CD4-positive, alpha-beta memory T cell (primary cell): ENCODE measurements around the gene ZNHIT2. TPM values are rescaled to one million over a fixed set of nuclear protein-coding genes. Genes with fewer than 3 reads are reported as not detected.

ENCODE experiments used
- CTCF ChIA-PET: fragments of 350-600 bp; sonication (Branson Sonifier 250); formaldehyde crosslinking; loops from one replicate; lab custom pipeline; 2021; ENCODE audit warnings: inconsistent platforms; ENCODE audit not compliant: partially characterized antibody; lab: Charles Lee
- POLR2A ChIA-PET: fragments of 350-600 bp; sonication (Branson Sonifier 250); formaldehyde crosslinking; loops from one replicate; lab custom pipeline; 2021; ENCODE audit not compliant: partially characterized antibody; lab: Charles Lee
- DNase-seq, 5 donors: peaks; one replicate each; pipeline versions ENCODE4 v3.0.0 to v3.0.0-alpha.2; 2020 to 2022; ENCODE audit warnings: mixed read lengths in 1 of 5
- H3K27ac ChIP-seq: one replicate; pipeline ENCODE4 v1.7.0; 2013; ENCODE audit warnings: low read depth, low read length
- H3K27me3 ChIP-seq: 2 replicates; pipeline ENCODE4 v1.7.0; 2013; ENCODE audit warnings: mild to moderate bottlenecking, low read length, moderate library complexity; ENCODE audit not compliant: insufficient read depth
- H3K36me3 ChIP-seq: 2 replicates; pipeline ENCODE4 v1.7.0; 2013; ENCODE audit warnings: mild to moderate bottlenecking, low read length, moderate library complexity; ENCODE audit not compliant: insufficient read depth
- H3K4me1 ChIP-seq: 2 replicates; pipeline ENCODE4 v1.7.0; 2013; ENCODE audit warnings: mild to moderate bottlenecking, low read length, moderate library complexity; ENCODE audit not compliant: insufficient read depth
- H3K4me3 ChIP-seq, 2 donors: one replicate each; pipeline ENCODE4 v1.7.0; 2013; ENCODE audit warnings: low read length in 2 of 2, mild to moderate bottlenecking in 1 of 2
- H3K9me3 ChIP-seq, 2 donors: one replicate each; pipeline ENCODE4 v1.7.0; 2013; ENCODE audit warnings: low read length in 2 of 2, control low read depth in 1 of 2; ENCODE audit not compliant: control insufficient read depth in 1 of 2
- H3K27ac Mint-ChIP-seq, 7 donors: one replicate each; pipeline ENCODE4 v1.8.0; 2020 to 2021; ENCODE audit warnings: mixed read lengths in 7 of 7, mild to moderate bottlenecking in 6 of 7, inconsistent platforms in 3 of 7, moderate library complexity in 3 of 7
- H3K27me3 Mint-ChIP-seq, 2 donors: one replicate each; pipeline ENCODE4 v1.8.0; 2020 to 2021; ENCODE audit warnings: mixed read lengths in 2 of 2
- H3K36me3 Mint-ChIP-seq, 2 donors: one replicate each; pipeline ENCODE4 v1.8.0; 2020 to 2021; ENCODE audit warnings: mixed read lengths in 2 of 2, inconsistent platforms in 1 of 2, mild to moderate bottlenecking in 1 of 2
- H3K4me1 Mint-ChIP-seq, 4 donors: one replicate each; pipeline ENCODE4 v1.8.0; 2020 to 2021; ENCODE audit warnings: mixed read lengths in 4 of 4, mild to moderate bottlenecking in 1 of 4
- H3K4me3 Mint-ChIP-seq, 8 donors: one replicate each; pipeline ENCODE4 v1.8.0; 2020 to 2021; ENCODE audit warnings: mixed read lengths in 8 of 8, mild to moderate bottlenecking in 7 of 8, moderate library complexity in 6 of 8, inconsistent platforms in 3 of 8
- H3K9me3 Mint-ChIP-seq, 8 donors: one replicate each; pipeline ENCODE4 v1.8.0; 2020 to 2021; ENCODE audit warnings: mixed read lengths in 8 of 8, mild to moderate bottlenecking in 5 of 8, inconsistent platforms in 3 of 8, moderate library complexity in 1 of 8
- intact Hi-C: fragments of 100-400 bp; cut with micrococcal nuclease; formaldehyde crosslinking; loops from one replicate; pipeline ENCODE4 v1.15.1; 2023
- polyA plus RNA-seq, 2 donors: library from polyadenylated mRNA; unstranded; fragments of 300-500 nt; fragmentation: Illumina TruSeq; gene quantifications; one replicate each; pipeline ENCODE4 v1.2.3, GENCODE V29; 2021
- total RNA-seq, 2 experiments: library from RNA; stranded (reverse); gene quantifications; one replicate each; pipeline ENCODE4 v1.2.3, GENCODE V29; 2021

The ZNHIT2 gene
- total and polyA plus RNA-seq, 4 experiments from 2014 or later: 13.1 to 22.5 (median 16.2) TPM

DNA sequence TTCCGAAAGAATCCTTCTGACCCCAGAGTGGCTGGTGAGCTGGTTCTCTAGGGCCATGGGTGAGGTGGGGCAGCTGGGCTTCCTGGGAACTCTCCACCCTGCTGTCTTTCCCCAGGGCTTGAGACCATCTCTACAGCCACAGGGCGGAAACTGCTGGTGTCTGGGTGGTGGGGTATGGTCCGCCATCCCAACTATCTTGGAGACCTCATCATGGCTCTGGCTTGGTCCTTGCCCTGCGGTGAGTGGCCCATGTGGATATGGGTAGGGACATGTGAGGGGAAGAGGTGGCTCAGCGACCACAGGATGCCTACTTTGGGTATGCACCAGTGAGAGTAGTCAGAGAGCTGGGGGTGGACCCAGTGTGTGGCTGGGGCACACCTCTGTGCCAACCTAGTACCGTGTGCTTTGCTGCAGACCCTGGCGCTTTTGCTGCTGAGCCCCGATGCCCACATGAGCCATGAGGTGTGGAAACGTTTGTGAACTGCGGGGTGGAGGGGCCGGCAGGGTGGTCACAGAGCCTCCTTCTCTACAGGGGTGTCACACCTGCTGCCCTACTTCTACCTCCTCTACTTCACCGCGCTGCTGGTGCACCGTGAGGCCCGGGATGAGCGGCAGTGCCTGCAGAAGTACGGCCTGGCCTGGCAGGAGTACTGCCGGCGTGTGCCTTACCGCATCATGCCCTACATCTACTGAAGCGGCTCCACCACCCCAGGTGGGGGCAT lies 2.0 kb downstream of the ZNHIT2 start:
- Histone ChIP-seq H3K9me3 (no peaks in the 10 kb centered on the region), H3K27ac (peak overlapping the region; percentile 91), H3K4me3 (no peak overlapping the region), H3K27me3 (no peaks in the 10 kb centered on the region), H3K36me3 (peaks cover 20% of the 10 kb centered on the region), H3K4me1 (peaks cover 41% of the 10 kb centered on the region)
- ChIA-PET CTCF (interaction anchor here (1.1 to 3.3 kb wide), 3 partner anchors 20 to 268 kb away, joined by 4 to 23 read pairs (median 10); partner anchors contain the start of genes SYVN1 and VPS51), POLR2A (interaction anchor here (1.3 to 15.5 kb wide), 6 partner anchors 7 to 336 kb away, joined by 3 to 320 read pairs (median 21); partner anchors contain the start of genes SF1, SYVN1 and VPS51)
- no peak for DNase-seq
- Mint-ChIP-seq H3K9me3 (peaks cover 0 to 1% (median 0%) of the 10 kb centered on the region in 8 donors), H3K27me3 (no peaks in the 10 kb centered on the region), H3K4me3 (peak overlapping the region in 5 of 8 donors; percentile 15 to 94 (median 25)), H3K27ac (peak overlapping the region in 6 of 7 donors; percentile 18 to 97 (median 66)), H3K36me3 (peaks cover 19 to 31% of the 10 kb centered on the region in 2 donors), H3K4me1 (peaks cover 14 to 64% (median 40%) of the 10 kb centered on the region in 4 donors)
- intact Hi-C loops: loop anchor here (2.0 to 10.0 kb wide), 3 partner anchors 269 to 399 kb away; partner anchors contain the start of gene RASGRP2

DNA sequence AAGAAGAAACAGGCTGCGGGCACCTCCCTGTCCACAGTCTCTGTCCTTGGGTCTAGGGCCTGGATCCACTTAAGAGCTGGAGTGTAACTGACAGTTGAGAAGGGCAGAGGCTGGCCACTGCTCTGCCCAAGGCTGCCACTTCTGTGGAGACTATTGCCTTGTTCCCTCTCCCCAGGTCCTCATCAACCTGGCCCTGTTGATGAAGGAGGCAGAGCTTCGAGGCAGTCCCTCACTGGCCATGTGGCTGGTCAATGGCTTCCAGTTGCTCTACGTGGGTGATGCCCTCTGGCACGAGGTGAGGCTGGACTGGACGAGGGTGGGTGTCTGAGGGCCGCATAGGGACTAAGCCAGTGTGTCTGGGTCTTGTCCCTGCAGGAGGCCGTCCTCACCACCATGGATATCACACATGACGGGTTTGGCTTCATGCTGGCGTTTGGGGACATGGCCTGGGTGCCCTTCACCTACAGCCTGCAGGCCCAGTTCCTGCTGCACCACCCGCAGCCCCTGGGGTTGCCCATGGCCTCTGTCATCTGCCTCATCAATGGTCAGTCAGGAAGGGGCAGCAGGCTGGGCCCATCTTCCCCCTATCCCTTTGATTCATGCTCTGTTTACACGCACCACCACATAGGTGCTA lies 2.8 kb downstream of the ZNHIT2 start:
- CTCF ChIA-PET: interaction anchor here (0.6 to 6.8 kb wide), 2 partner anchors 16 to 102 kb away, joined by 3 to 70 read pairs; partner anchors contain the start of gene VPS51
- H3K27ac Mint-ChIP-seq: peak overlapping the region in 5 of 7 donors; percentile 52 to 95 (median 72)
- H3K27me3 Mint-ChIP-seq: no peaks in the 10 kb centered on the region
- no peaks in the 10 kb centered on the region for H3K27me3 ChIP-seq
- intact Hi-C loops: loop anchor here (5.0 to 10.0 kb wide), 3 partner anchors 218 to 400 kb away; partner anchors contain the start of genes DPF2 and RASGRP2
- H3K4me3 Mint-ChIP-seq: peak overlapping the region in 2 of 8 donors; percentile 32 to 86
- H3K36me3 Mint-ChIP-seq: peaks cover 14 to 29% of the 10 kb centered on the region in 2 donors
- no peak overlapping the region for H3K27ac ChIP-seq
- no peaks in the 10 kb centered on the region for H3K9me3 ChIP-seq
- peaks cover 18 to 61% (median 45%) of the 10 kb centered on the region in 4 donors for H3K4me1 Mint-ChIP-seq
- no peak overlapping the region for H3K4me3 ChIP-seq
- no peak for DNase-seq
- H3K9me3 Mint-ChIP-seq: peaks cover 0 to 1% (median 0%) of the 10 kb centered on the region in 8 donors
- peaks cover 15% of the 10 kb centered on the region for H3K36me3 ChIP-seq
- peaks cover 46% of the 10 kb centered on the region for H3K4me1 ChIP-seq
- POLR2A ChIA-PET: interaction anchor here (1.3 to 15.5 kb wide), 2 partner anchors 17 to 28 kb away, joined by 3 to 320 read pairs; partner anchors contain the start of gene VPS51

DNA sequence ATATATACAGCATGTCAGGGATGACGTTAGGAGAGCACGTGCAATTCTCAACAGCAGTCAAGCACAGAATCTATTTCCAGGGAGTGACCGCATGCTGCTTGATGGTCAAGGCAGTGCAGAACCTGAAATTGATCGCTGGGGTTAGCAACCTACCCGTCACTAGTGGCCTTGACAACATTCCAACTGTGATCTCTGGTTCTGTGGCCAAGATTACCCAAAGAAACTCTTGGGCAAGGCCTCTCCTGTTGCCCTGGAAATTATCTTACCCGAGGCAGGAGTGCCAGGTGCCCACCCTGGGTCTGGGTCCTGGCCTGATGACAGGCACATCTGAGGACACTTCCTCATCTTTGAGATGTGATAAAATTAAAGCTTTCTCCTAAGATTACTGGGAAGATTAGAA lies 3.7 kb downstream of the ZNHIT2 start:
- peaks cover 16 to 61% (median 45%) of the 10 kb centered on the region in 4 donors for H3K4me1 Mint-ChIP-seq
- peaks cover 46% of the 10 kb centered on the region for H3K4me1 ChIP-seq
- DNase-seq: no peak
- no peaks in the 10 kb centered on the region for H3K9me3 ChIP-seq
- no peak overlapping the region for H3K27ac ChIP-seq
- H3K27me3 Mint-ChIP-seq: no peaks in the 10 kb centered on the region
- peaks cover 18% of the 10 kb centered on the region for H3K36me3 ChIP-seq
- H3K27ac Mint-ChIP-seq: peak overlapping the region; percentile 52 to 95 (median 76)
- ChIA-PET POLR2A (interaction anchor here (1.3 to 15.5 kb wide), 4 partner anchors 7 to 27 kb away, joined by 3 to 320 read pairs (median 66); partner anchors contain the start of genes FAU, MRPL49, SYVN1 and VPS51), CTCF (interaction anchor here (0.6 to 6.8 kb wide), 7 partner anchors 7 to 101 kb away, joined by 3 to 70 read pairs (median 5); partner anchors contain the start of genes FAU, MRPL49, SYVN1 and VPS51)
- no peak overlapping the region for H3K4me3 ChIP-seq
- no peaks in the 10 kb centered on the region for H3K27me3 ChIP-seq
- intact Hi-C loops: loop anchor here (2.0 to 10.0 kb wide), 4 partner anchors 189 to 401 kb away; partner anchors contain the start of genes DPF2, PPP2R5B and RASGRP2
- H3K9me3 Mint-ChIP-seq: peaks cover 0 to 1% (median 0%) of the 10 kb centered on the region in 8 donors
- H3K4me3 Mint-ChIP-seq: peak overlapping the region in 6 of 8 donors; percentile 15 to 88 (median 82)
- peaks cover 13 to 26% of the 10 kb centered on the region in 2 donors for H3K36me3 Mint-ChIP-seq

DNA sequence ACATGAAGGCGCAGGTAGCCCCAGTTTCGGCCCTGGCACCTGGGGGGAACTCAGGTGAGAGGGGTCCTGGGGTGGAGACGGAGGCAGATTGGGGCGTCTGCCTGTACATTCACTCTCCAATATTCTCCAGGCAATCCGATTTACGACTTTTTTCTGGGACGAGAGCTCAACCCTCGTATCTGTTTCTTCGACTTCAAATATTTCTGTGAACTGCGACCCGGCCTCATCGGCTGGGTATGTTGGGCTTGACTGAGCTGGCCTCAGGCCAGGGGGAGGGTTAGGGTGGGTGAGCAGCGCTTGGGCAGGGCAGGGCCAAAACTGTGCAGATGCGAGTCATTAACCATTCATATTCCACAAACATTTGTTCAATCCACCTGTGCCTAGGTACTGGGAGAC lies 4.1 kb downstream of the ZNHIT2 start:
- H3K4me1 Mint-ChIP-seq: peaks cover 16 to 61% (median 43%) of the 10 kb centered on the region in 4 donors
- CTCF ChIA-PET: interaction anchor here (0.8 to 6.8 kb wide), 9 partner anchors 7 to 202 kb away, joined by 3 to 70 read pairs (median 5); partner anchors contain the start of genes ARL2, CDC42EP2, FAU and MRPL49
- Histone ChIP-seq H3K4me1 (peaks cover 46% of the 10 kb centered on the region), H3K27ac (peak overlapping the region; percentile 59), H3K27me3 (no peaks in the 10 kb centered on the region), H3K9me3 (no peaks in the 10 kb centered on the region), H3K36me3 (peaks cover 16% of the 10 kb centered on the region), H3K4me3 (peak overlapping the region; percentile 17 to 66)
- no peaks in the 10 kb centered on the region for H3K27me3 Mint-ChIP-seq
- intact Hi-C loops: loop anchor here (2.0 to 10.0 kb wide), 4 partner anchors 189 to 401 kb away; partner anchors contain the start of genes DPF2, PPP2R5B and RASGRP2
- peaks cover 8 to 21% of the 10 kb centered on the region in 2 donors for H3K36me3 Mint-ChIP-seq
- H3K4me3 Mint-ChIP-seq: peak overlapping the region; percentile 64 to 88 (median 87)
- H3K9me3 Mint-ChIP-seq: peaks cover 0 to 1% (median 0%) of the 10 kb centered on the region in 8 donors
- no peak for DNase-seq
- H3K27ac Mint-ChIP-seq: peak overlapping the region; percentile 60 to 95 (median 76)
- POLR2A ChIA-PET: interaction anchor here (1.0 to 15.5 kb wide), 9 partner anchors 8 to 391 kb away, joined by 3 to 320 read pairs (median 4); partner anchors contain the start of genes FAU, MRPL49, PPP2R5B and SF1

DNA sequence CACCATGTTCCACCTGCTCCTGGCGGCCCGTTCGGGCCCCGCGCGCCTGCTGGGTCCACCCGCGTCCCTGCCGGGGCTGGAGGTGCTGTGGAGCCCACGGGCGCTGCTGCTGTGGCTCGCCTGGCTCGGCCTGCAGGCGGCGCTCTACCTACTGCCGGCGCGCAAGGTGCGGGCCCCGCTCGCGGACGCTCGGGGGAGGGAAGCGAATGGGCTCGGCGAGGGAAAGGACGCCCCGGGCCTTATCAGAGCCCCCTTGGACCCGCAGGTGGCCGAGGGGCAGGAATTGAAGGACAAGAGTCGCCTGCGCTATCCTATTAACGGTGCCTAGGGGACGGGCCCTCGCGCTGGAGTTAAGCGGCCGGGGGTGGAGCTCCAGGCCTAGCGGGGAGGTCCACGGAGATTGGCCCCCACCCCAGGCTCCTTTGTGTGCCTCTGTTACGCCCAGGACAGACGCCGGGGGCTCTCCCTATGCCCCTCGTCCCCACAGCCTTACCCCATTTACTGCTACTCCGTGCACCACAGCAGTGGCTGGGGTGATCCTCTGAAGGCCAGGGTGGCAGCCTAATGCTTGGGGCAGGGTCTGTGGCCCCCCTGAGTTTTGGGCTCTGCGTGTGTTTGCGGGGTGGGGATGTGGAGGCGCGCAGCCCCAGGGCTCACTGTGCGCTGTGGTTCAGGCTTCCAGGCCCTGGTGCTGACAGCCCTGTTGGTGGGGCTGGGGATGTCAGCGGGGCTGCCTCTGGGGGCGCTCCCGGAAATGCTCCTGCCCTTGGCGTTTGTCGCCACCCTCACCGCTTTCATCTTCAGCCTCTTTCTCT lies 4.7 kb downstream of the ZNHIT2 start:
- Mint-ChIP-seq H3K4me3 (peak overlapping the region; percentile 64 to 88 (median 87)), H3K9me3 (peaks cover 0 to 1% (median 0%) of the 10 kb centered on the region in 8 donors), H3K4me1 (peaks cover 14 to 58% (median 40%) of the 10 kb centered on the region in 4 donors), H3K27me3 (no peaks in the 10 kb centered on the region), H3K27ac (peak overlapping the region; percentile 60 to 95 (median 76)), H3K36me3 (peaks cover 4 to 18% of the 10 kb centered on the region in 2 donors)
- ChIA-PET POLR2A (interaction anchor here (0.7 to 15.5 kb wide), 22 partner anchors 8 to 392 kb away, joined by 3 to 320 read pairs (median 4); partner anchors contain the start of genes ATG2A, CAPN1, CDC42BPG and FAU), CTCF (interaction anchor here (0.8 to 6.8 kb wide), 13 partner anchors 8 to 203 kb away, joined by 3 to 70 read pairs (median 5); partner anchors contain the start of genes ARL2, CAPN1, CDC42EP2 and FAU)
- H3K4me3 ChIP-seq: peak overlapping the region; percentile 36 to 66
- no peaks in the 10 kb centered on the region for H3K27me3 ChIP-seq
- peak overlapping the region; percentile 59 for H3K27ac ChIP-seq
- intact Hi-C loops: loop anchor here (2.0 to 10.0 kb wide), 4 partner anchors 188 to 402 kb away; partner anchors contain the start of genes DPF2, PPP2R5B and RASGRP2
- H3K9me3 ChIP-seq: no peaks in the 10 kb centered on the region
- H3K4me1 ChIP-seq: peaks cover 46% of the 10 kb centered on the region
- DNase-seq: peak; percentile 74 to 81 (median 78)
- peaks cover 16% of the 10 kb centered on the region for H3K36me3 ChIP-seq
